NB4 (cell line): ENCODE data around the gene RAB7A.
"Not testable (repeated sequence)": the region's sequence is repeated elsewhere in the genome, so short reads cannot be mapped to it uniquely, and the experiment has no call there.

ENCODE experiments used
- DNase-seq: peaks from one replicate; pipeline ENCODE4 v3.0.0; 2010; ENCODE audit warnings: low read depth
- H3K4me3 ChIP-seq: one replicate; pipeline ENCODE4 v1.5.1; 2011; ENCODE audit warnings: mild to moderate bottlenecking, low read depth, low read length, moderate library complexity
- CTCF ChIP-seq: IDR thresholded peaks from one replicate; pipeline ENCODE4 v1.5.1; 2012; ENCODE audit warnings: low read depth, low read length
- MAX ChIP-seq: IDR thresholded peaks from 2 replicates; pipeline ENCODE4 v1.6.1; 2011; ENCODE audit warnings: low read depth, low read length
- MYC ChIP-seq: IDR thresholded peaks from 2 replicates; pipeline ENCODE4 v1.6.1; 2011; ENCODE audit warnings: low read depth, low read length
- POLR2A ChIP-seq: IDR thresholded peaks from 2 replicates; pipeline ENCODE4 v1.6.1; 2011; ENCODE audit warnings: mild to moderate bottlenecking; ENCODE audit not compliant: insufficient read length; ENCODE audit errors: extremely low read depth

Gene RAB7A

GRCh38 chr3:128768471-128768870 is 42.5 kb downstream of the RAB7A start:
- no peak for DNase-seq
- no peak overlapping the region for H3K4me3 ChIP-seq
- TF ChIP-seq CTCF (no peak), POLR2A (no peak), MAX (no peak), MYC (no peak)

GRCh38 chr3:128770387-128770786 is 44.4 kb downstream of the RAB7A start:
- TF ChIP-seq POLR2A (no peak), MYC (no peak), MAX (no peak), CTCF (no peak)
- DNase-seq, result no peak
- no peak overlapping the region for H3K4me3 ChIP-seq

- DNase-seq, H3K4me3 ChIP-seq: not testable (repeated sequence)
These were observed 47.2 kb downstream of the RAB7A start for GRCh38 chr3:128773189-128773588.

GRCh38 chr3:128773592-128773991 is 47.6 kb downstream of the RAB7A start:
- not testable (repeated sequence) for H3K4me3 ChIP-seq, DNase-seq

GRCh38 chr3:128775241-128775640 is 49.3 kb downstream of the RAB7A start:
- DNase-seq, result no peak
- no peak for TF ChIP-seq CTCF

GRCh38 chr3:128775906-128776542 is 50.0 kb downstream of the RAB7A start:
- TF ChIP-seq MYC, result no peak
- TF ChIP-seq CTCF, result no peak
- TF ChIP-seq POLR2A, result no peak
- TF ChIP-seq MAX, result no peak
- DNase-seq, result no peak
- no peak overlapping the region for H3K4me3 ChIP-seq

More at GRCh38 chr3:128775241-128775640, 49.3 kb downstream of the RAB7A start:
- H3K4me3 ChIP-seq, result no peak overlapping the region

- TF ChIP-seq MYC, result no peak
These were observed 54.3 kb downstream of the RAB7A start for GRCh38 chr3:128780101-128780837.

More at GRCh38 chr3:128780101-128780837, 54.3 kb downstream of the RAB7A start:
- no peak overlapping the region for H3K4me3 ChIP-seq
- DNase-seq, result no peak
